ENCODE results near the gene CCDC51.

DNA sequence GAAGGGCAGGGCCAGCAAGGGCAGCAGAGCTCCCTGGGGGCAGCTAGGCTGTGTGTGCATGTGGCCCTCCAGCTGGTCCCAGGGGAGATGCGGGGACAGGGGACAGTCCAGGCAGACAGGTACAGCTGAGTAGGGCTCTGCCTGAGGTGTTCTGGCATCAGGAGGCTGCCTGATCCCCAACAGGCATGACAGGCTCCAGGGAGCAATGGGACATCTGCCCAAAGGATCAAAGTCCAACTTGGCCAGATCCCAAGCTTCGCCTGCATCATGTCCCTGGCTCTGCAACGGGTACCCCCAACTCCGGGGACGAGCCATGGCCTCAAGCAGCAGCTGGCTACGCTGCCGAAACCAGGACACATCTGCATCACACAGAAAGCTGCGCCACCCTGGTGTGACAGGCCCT, 28.4 kb upstream of the CCDC51 start:
- TF ChIP-seq, protein P1, sequence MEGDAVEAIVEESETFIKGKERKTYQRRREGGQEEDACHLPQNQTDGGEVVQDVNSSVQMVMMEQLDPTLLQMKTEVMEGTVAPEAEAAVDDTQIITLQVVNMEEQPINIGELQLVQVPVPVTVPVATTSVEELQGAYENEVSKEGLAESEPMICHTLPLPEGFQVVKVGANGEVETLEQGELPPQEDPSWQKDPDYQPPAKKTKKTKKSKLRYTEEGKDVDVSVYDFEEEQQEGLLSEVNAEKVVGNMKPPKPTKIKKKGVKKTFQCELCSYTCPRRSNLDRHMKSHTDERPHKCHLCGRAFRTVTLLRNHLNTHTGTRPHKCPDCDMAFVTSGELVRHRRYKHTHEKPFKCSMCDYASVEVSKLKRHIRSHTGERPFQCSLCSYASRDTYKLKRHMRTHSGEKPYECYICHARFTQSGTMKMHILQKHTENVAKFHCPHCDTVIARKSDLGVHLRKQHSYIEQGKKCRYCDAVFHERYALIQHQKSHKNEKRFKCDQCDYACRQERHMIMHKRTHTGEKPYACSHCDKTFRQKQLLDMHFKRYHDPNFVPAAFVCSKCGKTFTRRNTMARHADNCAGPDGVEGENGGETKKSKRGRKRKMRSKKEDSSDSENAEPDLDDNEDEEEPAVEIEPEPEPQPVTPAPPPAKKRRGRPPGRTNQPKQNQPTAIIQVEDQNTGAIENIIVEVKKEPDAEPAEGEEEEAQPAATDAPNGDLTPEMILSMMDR (IDR thresholded peaks at IDR 0.05) = no peak
- no peak for TF ChIP-seq POLR2AphosphoS5 (IDR thresholded peaks at IDR 0.05)
- TF ChIP-seq POLR2A (IDR thresholded peaks at IDR 0.05) = no peak

Measured in prostate gland (tissue), 2 donors.